Left cardiac atrium (tissue), 4 donors: Measurements from ENCODE around the gene MBNL2. TPM values are rescaled to one million over a fixed set of nuclear protein-coding genes. Genes with fewer than 3 reads are reported as not detected.
A peak's percentile ranks its signal among the peaks of the same experiment; 100 is the strongest.

Experiments
- ATAC-seq, 2 donors: fragments of 200-7000 bp; cut with Tn5 transposase; one replicate each; pipeline ENCODE4 v1.9.1; 2020; ENCODE audit warnings: mild to moderate bottlenecking in 2 of 2, moderate library complexity in 2 of 2
- DNase-seq: peaks from one replicate; pipeline ENCODE4 v3.0.0-alpha.2; 2020
- intact Hi-C, 2 donors: fragments of 100-400 bp; cut with DNase I; formaldehyde crosslinking; loops; one replicate each; pipeline versions ENCODE4 v1.14.1 to v1.15.1; 2022 to 2023
- total RNA-seq, 2 donors: library from RNA; stranded (reverse); fragmentation: NEBNext Ultra II Directional; extraction: Animal tissue kit (Norgen Biotek cat#: 25700); gene quantifications; one replicate each; pipeline ENCODE4 v1.2.1, GENCODE V29; 2021
- donor health status: DM: no; HTN: yes; CAD: no.
- donor health status: DM: no; HTN: yes; CAD: no; lungs with severe emphysema.
- donor health status: DM: yes; HTN: yes; CAD: no.
- donor health status: Dilated cardiomyopathy.

The MBNL2 gene
- total RNA-seq, 2 donors from 2014 or later: 52.0 to 60.3 TPM

DNA sequence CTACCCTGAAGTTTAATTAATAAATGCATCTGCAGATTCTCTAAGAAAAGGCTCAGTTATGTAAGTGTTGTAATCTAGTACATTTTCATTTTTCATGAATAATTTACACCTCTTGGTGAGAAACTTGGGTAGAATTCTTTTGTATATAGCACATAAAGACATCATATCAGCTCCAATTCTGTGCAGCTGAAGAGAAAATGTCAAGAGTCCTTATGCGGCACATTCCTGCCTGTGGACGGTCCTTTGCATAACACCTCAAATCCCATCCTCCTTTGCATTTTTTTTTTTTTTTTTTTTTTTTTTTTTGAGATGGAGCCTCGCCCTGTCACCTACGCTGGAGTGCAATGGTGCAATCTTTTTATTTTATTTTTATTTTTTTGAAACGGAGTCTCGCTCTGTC lies 151.7 kb downstream of the MBNL2 start:
- no peak for DNase-seq
- intact Hi-C loops: no loop called here
- no peak for ATAC-seq

DNA sequence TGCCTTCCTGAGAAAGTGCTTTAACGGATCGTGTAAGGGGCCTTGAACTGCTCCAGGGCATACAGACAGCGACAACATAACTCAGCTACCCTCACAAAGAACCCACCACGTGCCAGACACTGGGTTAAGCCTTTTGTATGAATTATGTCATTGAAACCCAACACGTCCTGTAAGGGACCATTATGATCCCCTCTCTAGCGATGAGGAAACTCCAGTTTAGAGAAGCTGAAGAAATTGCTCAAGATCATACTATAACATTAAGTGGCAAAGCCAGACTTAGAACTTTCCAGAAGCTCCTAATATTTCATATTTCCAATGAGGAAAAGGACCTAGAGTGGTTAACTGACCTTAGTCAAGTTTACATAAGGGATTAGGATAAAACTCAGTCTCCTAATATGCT lies 154.8 kb downstream of the MBNL2 start:
- ATAC-seq (no peak), DNase-seq (no peak)
- intact Hi-C loops: no loop called here

DNA sequence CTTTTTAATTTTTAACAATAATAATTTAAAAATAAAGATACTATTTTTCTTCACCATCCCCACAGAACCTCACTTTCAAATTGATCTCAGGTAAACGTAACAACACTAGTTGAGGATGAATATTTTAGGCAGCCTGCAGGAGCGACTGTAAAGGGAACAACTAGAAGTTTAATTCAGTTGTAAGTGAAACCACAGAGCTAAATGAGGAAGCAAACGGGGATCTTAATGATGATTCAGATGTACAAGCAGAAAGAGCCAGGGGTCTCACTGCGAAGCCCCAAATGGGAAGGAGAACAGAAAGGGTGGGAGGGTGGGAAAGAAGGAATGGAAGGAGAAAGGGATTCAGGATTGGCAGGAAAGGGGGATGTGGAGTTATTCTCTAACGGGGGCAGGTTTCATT lies 157.3 kb downstream of the MBNL2 start:
- intact Hi-C loops: no loop called here
- DNase-seq (no peak), ATAC-seq (no peak)

DNA sequence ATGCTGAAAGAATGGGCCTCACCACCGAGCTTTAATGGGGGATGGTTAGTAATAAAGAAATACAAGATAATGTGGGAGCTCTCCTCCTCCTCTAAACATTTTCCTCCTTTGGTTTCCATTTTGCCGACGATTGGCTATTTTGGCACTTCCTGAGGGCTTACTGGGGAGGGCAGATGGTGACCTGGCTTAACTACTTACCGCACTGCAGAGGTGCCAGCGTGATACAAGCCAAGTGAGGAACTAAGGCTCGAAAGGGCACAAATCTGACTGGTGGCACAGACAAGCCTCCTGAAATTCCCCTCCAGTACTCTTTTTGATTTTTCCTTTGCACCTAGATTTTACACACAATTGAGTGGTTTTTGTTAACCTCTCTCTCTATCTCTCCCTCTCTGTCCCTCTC lies 158.6 kb downstream of the MBNL2 start:
- no peak for DNase-seq
- intact Hi-C loops: no loop called here
- ATAC-seq: no peak

DNA sequence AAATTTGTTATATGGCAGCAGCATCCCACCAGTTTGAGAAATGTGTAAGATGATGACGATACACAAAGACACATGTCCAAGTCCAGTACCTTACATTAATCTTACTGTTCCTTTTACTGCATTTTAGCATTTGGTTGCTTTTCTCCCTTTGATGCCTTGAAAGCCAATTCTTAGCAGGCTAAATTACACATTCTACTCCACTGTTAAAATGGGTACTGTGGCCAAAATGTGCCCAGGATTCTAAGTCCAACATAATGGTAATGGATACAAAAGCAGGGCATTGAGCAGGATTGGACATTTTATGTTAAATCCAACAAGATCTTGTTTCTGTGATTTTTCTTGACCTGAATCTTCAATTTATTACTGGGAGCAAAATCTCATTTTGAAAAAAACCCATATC lies 159.1 kb downstream of the MBNL2 start:
- DNase-seq (no peak), ATAC-seq (no peak)
- intact Hi-C loops: no loop called here

DNA sequence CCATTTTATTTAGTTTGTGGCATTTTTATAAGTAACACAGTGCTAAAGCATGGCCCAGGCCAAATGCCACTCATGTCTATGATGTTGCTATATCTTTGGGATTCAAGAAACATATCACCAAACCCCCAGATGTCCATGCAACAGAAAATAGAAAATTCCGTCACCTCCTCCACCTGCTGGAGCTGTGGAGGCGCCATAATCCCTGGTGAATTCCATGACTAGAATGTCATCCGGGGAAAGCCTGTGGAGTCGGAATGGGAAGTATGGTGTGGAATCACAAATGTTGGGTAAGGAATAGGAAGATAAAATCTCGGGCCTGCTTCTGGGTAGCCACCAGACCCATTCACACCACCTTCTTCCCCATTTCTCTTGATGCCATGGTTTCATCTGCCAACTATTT lies 160.1 kb downstream of the MBNL2 start:
- DNase-seq (no peak), ATAC-seq (no peak)
- intact Hi-C loops: no loop called here

DNA sequence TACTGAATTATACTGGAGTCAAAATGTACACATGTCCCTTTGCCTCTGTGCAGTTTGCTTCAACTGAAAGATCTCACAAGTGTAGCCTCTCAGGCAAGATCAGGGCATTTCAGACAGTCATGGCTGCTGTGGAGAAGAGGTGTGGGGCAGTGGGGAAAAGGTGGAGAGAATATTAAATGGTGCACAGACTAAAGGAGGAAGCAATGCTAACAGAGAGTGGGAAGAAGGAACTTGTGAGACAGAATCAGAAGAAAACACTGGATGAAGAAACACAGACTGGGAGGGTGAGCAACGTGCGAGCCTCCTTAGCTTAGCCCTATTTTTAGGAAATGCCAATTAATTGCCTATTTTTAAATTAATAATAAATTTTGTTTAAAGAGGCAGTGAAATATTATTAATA lies 162.2 kb downstream of the MBNL2 start:
- intact Hi-C loops: no loop called here
- no peak for DNase-seq
- no peak for ATAC-seq

DNA sequence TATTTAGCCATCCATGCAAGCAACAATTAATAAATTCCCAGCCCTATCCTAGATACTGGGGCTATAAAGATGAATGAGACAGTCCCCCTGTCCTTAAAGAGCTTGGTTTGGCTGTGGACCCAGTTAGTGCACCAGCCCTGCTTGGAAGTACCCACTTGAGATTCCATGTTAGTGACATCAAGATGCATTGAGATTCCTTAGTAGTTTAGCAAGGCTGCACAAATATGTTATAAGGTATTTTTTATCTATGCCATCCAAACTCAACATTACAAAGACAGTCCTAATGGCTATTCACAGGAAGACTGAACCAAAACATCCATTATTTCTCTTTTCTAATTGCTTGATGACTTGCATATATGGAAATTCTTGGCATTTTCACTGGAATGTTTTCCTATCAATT lies 163.0 kb downstream of the MBNL2 start:
- intact Hi-C loops: no loop called here
- ATAC-seq: peak in 1 of 2 donors; percentile 56
- DNase-seq: no peak

DNA sequence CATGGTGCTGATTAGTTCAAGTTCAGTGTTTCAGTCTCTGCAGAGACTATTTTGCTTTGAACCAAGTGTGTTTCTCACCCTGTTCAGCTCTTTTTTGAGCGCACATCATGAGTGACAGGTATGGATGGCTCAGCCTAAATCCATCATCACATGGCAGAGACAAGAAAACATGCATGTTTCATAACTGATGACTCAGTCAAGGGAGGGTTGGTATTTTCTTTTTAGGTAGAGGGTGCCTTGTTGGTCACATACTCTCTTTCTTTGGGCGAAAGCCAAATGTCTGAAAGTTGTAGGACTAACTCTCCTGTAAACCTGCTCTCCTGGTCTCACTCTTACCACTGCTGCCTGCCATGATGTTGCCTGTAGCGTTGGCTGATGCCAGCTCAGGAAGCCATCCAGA lies 163.7 kb downstream of the MBNL2 start:
- DNase-seq (no peak), ATAC-seq (peak in 1 of 2 donors; percentile 14)
- intact Hi-C loops: no loop called here

DNA sequence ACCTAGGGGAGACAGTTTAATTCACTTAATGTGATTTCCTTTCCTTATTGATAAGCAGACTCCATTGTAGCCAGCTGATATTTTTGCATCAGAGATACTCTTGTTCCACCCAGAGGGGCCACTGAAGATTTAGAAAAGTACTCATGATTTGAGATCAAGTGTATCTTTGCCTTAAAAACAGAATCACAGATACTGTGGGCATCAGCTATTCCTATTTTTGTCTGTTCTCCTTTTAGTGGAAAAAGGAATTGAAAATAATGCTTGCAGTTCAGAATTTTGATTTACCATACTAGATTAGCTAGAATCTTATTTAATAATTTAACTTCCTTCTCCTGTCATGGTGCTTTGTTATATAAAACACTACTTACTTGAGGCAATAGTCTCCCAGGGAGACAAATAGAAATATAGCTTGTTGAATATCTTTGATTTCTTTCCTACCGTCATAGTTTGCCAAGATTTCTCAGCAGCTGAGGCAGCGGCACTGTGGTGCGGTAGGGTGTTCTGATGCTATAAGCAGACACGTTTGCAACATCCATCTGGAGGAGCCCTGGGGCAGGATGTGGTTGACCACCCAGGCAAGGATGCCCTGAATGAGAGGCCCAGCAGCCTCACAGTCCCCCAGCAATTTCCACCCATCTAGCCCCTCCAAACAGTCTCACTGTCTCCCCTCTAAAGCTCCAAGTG lies 164.8 kb downstream of the MBNL2 start:
- intact Hi-C loops: no loop called here
- peak; percentile 32 for DNase-seq
- ATAC-seq: peak; percentile 27 to 61

DNA sequence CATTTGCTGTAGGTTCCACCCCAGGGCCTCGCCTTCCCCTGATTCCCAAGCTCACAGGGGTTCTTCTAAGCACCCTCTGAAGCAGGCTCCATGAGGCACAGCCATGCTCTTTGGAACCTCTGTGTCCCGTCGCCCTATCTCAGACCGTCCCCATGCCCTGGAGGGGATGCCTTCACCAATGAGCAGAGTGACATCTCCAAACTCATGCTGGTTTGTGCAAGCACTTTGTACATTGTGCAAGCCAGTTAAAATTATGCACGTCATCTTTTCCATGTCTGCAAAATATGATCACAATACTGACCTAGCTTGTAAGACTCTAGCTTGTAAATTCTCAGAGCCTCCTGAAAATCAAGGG lies 165.3 kb downstream of the MBNL2 start:
- DNase-seq: no peak

DNA sequence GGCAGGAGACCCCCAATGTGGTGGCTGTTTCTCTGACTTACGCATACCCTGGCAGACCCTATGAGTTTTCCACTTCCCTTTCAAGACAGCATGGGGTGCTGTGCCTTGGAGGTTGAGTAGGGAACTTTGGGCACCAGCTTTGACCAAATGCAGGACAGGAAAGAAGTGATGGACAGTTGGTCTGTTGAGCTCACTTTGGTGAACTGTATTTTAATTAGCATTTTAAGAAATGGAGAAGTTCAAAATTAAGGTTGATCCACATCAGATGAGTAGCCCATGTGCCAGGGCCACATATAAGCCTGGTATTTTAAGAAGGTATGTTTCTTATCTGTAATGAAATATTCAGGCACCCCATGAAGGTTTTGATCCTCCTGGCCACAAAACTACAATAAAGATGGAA lies 165.8 kb downstream of the MBNL2 start:
- no peak for DNase-seq
- ATAC-seq: peak in 1 of 2 donors; percentile 36

More for the DNA sequence above, 165.3 kb downstream of the MBNL2 start:
- peak in 1 of 2 donors; percentile 47 for ATAC-seq
- intact Hi-C loops: no loop called here

DNA sequence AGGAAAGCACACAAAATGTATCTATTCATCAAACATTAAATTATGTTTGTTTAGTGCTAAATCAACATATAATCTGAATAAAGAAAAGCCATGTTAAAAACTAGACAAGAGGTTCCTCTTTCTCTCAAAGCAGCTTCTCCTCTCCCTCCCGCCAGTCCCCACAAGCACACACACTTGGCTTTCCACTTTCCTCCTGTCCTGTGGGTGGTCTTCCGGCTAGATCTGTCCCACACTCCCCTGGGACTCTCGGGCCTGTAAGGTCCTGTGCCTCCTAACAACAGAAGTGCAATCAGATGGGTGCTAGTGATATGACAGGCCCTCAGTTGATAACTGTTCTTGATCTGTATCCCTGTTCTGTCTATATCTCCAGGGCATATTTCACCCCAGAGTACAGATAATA lies 166.2 kb downstream of the MBNL2 start:
- DNase-seq (no peak), ATAC-seq (no peak)
- intact Hi-C loops: no loop called here

More for the DNA sequence above, 165.8 kb downstream of the MBNL2 start:
- intact Hi-C loops: no loop called here

DNA sequence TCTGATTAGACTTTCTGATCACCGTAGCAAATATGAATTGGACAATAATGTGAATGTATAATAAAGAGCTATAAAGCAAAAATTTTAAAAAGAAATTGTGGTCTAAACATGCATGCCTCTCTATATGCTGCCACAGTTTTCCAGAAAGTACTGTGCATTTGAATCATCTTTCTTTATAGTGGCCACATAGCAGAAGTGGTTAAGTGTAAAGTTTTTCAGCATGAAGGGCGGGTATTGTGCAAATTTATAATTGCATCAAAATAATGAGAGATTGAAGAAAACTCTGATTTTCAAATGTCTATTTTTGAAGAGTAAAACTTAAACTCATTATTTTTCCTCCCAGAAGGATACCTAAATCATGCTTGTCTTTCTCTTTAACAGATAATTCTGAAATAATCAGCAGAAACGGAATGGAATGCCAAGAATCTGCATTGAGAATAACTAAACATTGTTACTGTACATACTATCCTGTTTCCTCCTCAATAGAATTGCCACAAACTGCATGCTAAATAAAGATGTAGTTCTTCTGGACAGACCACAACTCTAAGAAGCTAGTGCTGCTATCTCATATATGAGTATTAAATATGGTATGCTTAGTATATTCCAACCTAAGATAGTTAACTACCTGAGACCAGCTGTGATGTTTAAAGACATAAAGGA lies 168.9 kb downstream of the MBNL2 start:
- no peak for DNase-seq
- no peak for ATAC-seq
- intact Hi-C loops: no loop called here

DNA sequence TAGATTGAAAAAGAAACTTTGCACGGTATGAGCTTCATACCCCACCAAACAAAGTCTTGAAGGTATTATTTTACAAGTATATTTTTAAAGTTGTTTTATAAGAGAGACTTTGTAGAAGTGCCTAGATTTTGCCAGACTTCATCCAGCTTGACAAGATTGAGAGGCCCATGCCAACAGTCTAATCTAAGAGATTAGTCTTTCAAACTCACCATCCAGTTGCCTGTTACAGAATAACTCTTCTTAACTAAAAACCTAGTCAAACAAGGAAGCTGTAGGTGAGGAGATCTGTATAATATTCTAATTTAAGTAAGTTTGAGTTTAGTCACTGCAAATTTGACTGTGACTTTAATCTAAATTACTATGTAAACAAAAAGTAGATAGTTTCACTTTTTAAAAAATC lies 169.9 kb downstream of the MBNL2 start:
- DNase-seq (no peak), ATAC-seq (no peak)
- intact Hi-C loops: no loop called here

DNA sequence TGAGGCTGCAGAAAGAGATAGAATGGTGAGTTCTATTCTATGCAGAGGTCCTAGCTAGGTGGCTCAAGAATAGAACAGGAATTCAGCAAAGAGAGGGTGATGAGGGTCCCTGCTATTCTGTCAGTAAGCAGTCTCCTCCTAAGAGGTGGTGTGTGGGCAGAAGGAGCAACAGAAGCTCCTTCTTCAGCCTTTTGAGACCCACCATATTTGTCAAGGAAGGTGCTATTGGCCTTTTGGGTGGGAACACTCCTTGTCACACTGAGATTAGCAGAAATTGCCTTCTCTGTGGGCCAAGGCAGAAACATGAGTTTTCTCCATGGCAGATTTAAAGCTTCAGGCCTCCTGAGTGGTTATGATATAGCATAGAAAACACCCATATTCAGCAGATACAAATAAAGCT lies 172.4 kb downstream of the MBNL2 start:
- ATAC-seq (no peak), DNase-seq (no peak)
- intact Hi-C loops: no loop called here

DNA sequence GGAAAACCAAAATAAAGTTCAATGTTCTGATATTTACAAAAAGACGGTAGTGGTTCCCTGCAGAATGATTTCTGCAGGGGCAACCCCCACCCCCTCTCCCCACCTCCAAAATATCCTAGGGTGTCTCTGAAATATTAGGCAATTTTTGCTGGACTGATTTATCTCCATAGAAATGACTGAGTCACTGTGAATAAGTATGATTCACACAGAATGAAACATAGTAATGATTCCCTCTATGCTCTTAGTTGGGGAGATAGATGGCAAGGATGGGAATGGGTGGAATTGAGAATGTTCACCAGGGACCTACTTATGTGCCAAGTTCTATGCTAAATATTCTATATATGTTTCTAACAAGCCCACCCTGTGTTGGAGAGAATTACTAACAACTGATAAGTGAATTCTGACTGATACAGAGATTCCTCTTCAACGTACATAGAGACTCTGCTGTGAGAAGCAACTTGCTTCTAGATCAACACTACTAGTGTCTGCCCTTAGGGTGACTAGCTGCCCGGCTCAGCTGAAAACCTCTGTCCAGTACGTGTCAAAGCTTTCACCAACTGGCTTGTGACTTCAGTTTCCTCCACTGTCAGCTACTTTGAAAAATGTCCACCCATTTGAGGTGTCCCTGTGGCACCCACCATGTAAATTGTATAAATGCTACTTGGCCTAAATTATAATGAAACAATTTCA lies 173.5 kb downstream of the MBNL2 start:
- DNase-seq: no peak

DNA sequence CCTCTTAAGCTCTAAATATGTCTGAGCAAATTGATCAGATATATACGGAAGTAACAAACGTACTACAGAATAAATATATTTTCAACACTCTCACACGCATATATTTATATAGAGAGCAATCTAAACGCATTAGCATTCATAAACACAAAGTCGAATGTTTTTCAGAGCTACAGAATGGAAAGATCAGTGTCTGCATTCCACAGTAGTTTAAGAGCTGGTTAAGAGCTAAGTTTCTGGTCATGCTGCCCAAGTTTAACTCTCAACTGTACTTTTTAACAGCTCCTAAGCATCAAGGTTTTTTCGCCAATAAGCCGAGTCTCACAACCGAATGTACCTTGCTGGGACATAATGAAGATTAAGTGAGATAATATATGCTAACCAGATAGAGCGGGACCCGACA lies 175.1 kb downstream of the MBNL2 start:
- intact Hi-C loops: no loop called here

More for the DNA sequence above, 173.5 kb downstream of the MBNL2 start:
- peak in 1 of 2 donors; percentile 84 for ATAC-seq
- intact Hi-C loops: no loop called here

DNA sequence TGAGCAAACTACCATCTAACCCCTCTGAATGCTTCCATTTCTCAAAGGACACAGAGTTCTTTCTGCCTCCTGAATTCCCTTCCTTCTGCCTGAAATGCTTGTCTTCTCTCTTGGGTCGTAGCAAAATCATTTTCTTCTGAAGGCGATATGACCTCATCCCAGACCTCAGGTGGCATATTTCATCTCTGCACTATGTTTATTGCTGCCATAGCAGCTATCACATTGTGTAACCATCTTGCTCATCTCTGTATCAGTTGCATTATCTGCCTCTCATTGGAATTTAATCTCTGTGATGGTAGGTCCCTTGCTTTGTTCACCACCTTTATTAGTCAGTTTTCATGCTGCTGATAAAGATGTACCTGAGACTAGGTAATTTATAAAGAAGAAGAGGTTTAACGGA lies 179.3 kb downstream of the MBNL2 start:
- DNase-seq: no peak
- intact Hi-C loops: no loop called here
- no peak for ATAC-seq

More for the DNA sequence above, 175.1 kb downstream of the MBNL2 start:
- DNase-seq: no peak
- ATAC-seq: no peak

DNA sequence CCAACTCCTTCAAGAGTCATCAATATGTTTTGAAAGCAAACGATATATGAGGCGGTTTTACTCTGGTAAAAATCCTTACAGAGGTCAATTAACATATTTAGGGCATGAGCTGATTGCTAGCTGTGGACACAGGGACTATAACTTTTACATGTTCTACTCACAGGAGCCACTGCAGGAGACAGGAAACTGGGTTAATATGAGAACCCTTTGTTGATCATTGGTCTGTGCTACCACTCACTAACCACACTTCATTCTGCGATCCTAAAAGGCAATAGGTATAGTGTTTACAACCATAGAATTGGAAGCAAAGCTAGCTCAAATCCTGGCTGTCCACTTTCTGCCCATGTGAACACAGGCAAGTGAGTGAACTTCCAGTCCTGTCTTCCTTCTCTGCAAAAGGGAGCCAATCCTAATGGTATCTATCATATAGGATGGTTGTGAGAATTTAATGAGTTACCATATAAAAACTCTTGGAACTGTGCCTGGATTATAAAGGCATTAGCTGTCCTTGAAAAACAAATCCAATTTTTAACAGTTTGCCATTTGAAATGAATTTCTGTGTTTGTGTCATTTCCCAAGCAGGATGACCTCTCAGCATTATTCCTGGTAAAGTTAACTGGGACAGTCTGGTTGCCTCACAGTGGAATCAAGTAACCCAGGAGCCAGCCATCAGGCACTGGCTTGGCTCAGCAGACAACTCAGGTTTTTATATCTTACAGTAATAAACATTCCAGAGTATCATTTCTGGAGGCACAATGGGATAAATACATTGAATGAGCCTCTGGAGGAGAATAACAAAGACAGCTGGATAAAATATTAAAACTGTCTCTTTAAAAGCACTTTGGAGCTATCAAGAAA lies 182.0 kb downstream of the MBNL2 start:
- no peak for DNase-seq
- intact Hi-C loops: no loop called here
- no peak for ATAC-seq
